Subcutaneous adipose tissue (tissue), 4 donors: ENCODE data around the gene DPP10. TPM values are rescaled to one million over a fixed set of nuclear protein-coding genes. Genes with fewer than 3 reads are reported as not detected.

Experiments
- CTCF ChIP-seq: fragments of 450-650 bp; IDR thresholded peaks from one replicate; pipeline ENCODE4 v1.5.1; 2016; ENCODE audit warnings: low read depth, mild to moderate bottlenecking, control low read depth, antibody characterized with exemption, moderate library complexity
- total RNA-seq, 4 donors: library from RNA; depleted of rRNA; stranded (reverse); fragments of >200 nt; gene quantifications; one replicate each; pipeline ENCODE4 v1.1.0, GENCODE V29; 2016

Gene DPP10
- total RNA-seq, 4 donors from 2014 or later, result 0.94 TPM; not detected in 3

- no peak for TF ChIP-seq CTCF
Observed at GRCh38 chr2:115083711-115084110, 641.3 kb downstream of the DPP10 start.

- no peak for TF ChIP-seq CTCF
Observed at GRCh38 chr2:115084446-115084845, 642.0 kb downstream of the DPP10 start.

- no peak for TF ChIP-seq CTCF
Observed at GRCh38 chr2:115094441-115094840, 652.0 kb downstream of the DPP10 start.

- no peak for TF ChIP-seq CTCF
Observed at GRCh38 chr2:115105966-115106365, 663.5 kb downstream of the DPP10 start.

- no peak for TF ChIP-seq CTCF
Observed at GRCh38 chr2:115115135-115115534, 672.7 kb downstream of the DPP10 start.

- TF ChIP-seq CTCF, result no peak
Observed at GRCh38 chr2:115118306-115118705, 675.9 kb downstream of the DPP10 start.

GRCh38 chr2:115119086-115119485 is 676.6 kb downstream of the DPP10 start:
- TF ChIP-seq CTCF, result no peak

GRCh38 chr2:115122701-115123100 is 680.3 kb downstream of the DPP10 start:
- no peak for TF ChIP-seq CTCF
